HFFc6 (cell line): ENCODE results near the gene LRRC4B. TPM values are rescaled to one million over a fixed set of nuclear protein-coding genes. Genes with fewer than 3 reads are reported as not detected.

ENCODE experiments used
- DNase-seq: peaks from one replicate; pipeline ENCODE4 v3.0.0-alpha.2; 2018
- H3K27ac Mint-ChIP-seq: 2 replicates; pipeline ENCODE4 v1.8.0; 2020; ENCODE audit warnings: mild to moderate bottlenecking, mixed read lengths
- H3K27me3 Mint-ChIP-seq: 2 replicates; pipeline ENCODE4 v1.8.0; 2021; ENCODE audit warnings: mild to moderate bottlenecking, moderate library complexity, mixed read lengths; ENCODE audit not compliant: insufficient read depth
- H3K36me3 Mint-ChIP-seq: 2 replicates; pipeline ENCODE4 v1.8.0; 2021; ENCODE audit warnings: low read depth, mixed read lengths
- H3K4me1 Mint-ChIP-seq: 2 replicates; pipeline ENCODE4 v1.8.0; 2020; ENCODE audit warnings: low read depth, mixed read lengths
- H3K4me3 Mint-ChIP-seq: 2 replicates; pipeline ENCODE4 v1.8.0; 2020; ENCODE audit warnings: mild to moderate bottlenecking, moderate library complexity, mixed read lengths
- H3K9me3 Mint-ChIP-seq: 2 replicates; pipeline ENCODE4 v1.8.0; 2020; ENCODE audit warnings: mild to moderate bottlenecking, mixed read lengths
- total RNA-seq, 6 experiments: library from RNA; stranded (reverse); fragmentation: NEBNext Ultra II Directional; extraction: Animal tissue kit (Norgen Biotek cat#: 25700); gene quantifications; 2 replicates in 1 of 6; 3 replicates in 5 of 6; pipeline ENCODE4 v1.2.3, GENCODE V29; 2021
- TF ChIP-seq, protein P1 (sequence below): fragments of 200-600 bp; sonication (generic); IDR thresholded peaks from 2 replicates; pipeline ENCODE4 v1.5.0; 2021; ENCODE audit warnings: antibody characterized with exemption, mild to moderate bottlenecking

Gene LRRC4B
- total RNA-seq, 6 experiments from 2014 or later = 0.07 to 0.14 (median 0.08) TPM

DNA sequence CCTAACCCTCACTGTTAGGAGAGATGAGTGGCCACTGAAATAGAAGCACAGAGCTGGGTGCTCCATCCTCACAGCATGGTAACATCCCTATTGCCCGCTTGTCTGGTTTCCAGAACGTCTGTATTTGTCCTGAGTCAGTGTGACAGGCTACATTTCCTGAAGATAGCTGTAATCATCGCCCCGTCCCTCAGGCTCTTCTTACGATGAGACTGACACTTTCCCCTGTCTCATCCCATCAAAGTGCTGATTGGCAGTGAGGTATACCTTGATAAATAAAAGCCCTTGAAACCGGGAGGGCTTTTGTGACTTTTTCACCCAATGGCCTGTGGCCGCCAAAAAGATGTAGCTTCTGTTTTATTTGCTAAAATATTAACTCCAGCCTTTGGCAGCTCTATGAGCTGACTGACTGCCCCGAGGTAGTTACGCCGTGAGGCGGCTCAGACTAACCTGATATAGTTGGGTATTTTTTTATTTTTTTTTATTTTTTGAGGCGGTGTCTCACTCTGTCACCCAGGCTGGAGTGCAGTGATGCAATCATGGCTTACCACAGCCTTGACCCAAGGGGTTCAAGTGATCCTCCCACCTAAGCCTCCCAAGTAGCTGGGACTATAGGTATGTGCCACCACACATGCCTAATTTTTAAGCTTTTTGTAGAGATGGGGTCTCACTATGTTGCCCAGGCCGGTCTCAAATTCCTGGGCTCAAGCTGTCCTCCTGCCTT, 5.7 kb upstream of the LRRC4B start:
- H3K4me1 Mint-ChIP-seq = no peaks in the 10 kb centered on the region
- no peak overlapping the region for H3K27ac Mint-ChIP-seq

DNA sequence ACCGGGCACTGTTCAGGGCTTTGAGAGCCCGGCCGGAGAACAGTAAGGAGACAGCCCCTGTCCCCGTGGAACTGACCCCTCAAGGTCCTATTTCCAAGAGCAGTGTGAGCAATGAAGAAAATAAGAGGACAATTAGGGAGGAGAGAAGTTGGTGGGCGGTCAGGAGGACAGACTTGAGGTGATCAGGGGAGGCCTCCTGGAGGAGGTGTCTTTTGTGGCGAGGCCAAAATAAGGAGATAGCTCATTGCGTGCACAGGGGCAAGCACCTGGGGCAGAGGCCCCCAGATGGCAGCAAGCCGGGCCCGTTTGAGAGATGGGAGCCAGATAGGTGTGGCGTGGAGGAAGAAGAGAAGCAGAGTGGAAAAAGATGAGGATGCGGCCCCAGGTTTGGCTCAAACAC, 2.8 kb upstream of the LRRC4B start:
- DNase-seq = no peak
- no peak overlapping the region for H3K4me3 Mint-ChIP-seq
- no peaks in the 10 kb centered on the region for H3K4me1 Mint-ChIP-seq
- H3K27me3 Mint-ChIP-seq = peaks cover 27% of the 10 kb centered on the region
- no peaks in the 10 kb centered on the region for H3K36me3 Mint-ChIP-seq
- no peaks in the 10 kb centered on the region for H3K9me3 Mint-ChIP-seq
- TF ChIP-seq, protein P1, sequence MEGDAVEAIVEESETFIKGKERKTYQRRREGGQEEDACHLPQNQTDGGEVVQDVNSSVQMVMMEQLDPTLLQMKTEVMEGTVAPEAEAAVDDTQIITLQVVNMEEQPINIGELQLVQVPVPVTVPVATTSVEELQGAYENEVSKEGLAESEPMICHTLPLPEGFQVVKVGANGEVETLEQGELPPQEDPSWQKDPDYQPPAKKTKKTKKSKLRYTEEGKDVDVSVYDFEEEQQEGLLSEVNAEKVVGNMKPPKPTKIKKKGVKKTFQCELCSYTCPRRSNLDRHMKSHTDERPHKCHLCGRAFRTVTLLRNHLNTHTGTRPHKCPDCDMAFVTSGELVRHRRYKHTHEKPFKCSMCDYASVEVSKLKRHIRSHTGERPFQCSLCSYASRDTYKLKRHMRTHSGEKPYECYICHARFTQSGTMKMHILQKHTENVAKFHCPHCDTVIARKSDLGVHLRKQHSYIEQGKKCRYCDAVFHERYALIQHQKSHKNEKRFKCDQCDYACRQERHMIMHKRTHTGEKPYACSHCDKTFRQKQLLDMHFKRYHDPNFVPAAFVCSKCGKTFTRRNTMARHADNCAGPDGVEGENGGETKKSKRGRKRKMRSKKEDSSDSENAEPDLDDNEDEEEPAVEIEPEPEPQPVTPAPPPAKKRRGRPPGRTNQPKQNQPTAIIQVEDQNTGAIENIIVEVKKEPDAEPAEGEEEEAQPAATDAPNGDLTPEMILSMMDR = no peak
- no peak overlapping the region for H3K27ac Mint-ChIP-seq

More for the DNA sequence above, 5.7 kb upstream of the LRRC4B start:
- H3K36me3 Mint-ChIP-seq = no peaks in the 10 kb centered on the region
- DNase-seq = no peak
- H3K4me3 Mint-ChIP-seq = no peak overlapping the region
- no peaks in the 10 kb centered on the region for H3K9me3 Mint-ChIP-seq
- peaks cover 34% of the 10 kb centered on the region for H3K27me3 Mint-ChIP-seq
- TF ChIP-seq, protein P1 = no peak

DNA sequence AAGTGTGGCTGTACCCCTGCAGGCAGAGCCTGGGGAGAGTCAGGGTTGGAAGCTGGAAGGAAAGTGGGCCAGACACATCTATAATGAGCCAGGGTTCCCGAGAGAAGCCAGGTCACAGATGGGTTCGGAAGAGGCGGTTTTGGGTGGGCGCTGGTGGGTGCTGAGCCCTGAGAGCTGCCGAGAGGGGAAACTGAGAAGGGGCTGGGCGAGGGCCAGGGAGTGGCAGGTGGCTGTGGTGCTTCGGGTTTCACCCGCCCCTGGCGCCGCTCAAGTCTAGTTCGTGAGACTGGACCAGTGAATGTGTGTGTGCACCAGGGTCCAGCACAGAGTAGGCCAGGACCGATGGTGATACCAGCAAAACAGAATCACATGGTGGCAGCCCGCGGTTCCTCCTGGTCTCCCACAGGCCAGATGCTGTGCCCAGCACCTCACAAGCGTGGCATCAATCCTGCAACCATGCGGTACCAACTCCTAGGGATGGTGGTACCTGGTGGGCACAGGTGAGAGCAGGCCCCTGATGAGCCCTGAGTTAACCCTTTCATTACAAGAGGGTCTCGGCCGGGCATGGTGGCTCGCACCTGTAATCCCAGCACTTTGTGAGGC, 1.8 kb upstream of the LRRC4B start:
- Mint-ChIP-seq H3K27ac (no peak overlapping the region), H3K9me3 (no peaks in the 10 kb centered on the region), H3K36me3 (no peaks in the 10 kb centered on the region), H3K4me3 (no peak overlapping the region), H3K4me1 (no peaks in the 10 kb centered on the region), H3K27me3 (peaks cover 36% of the 10 kb centered on the region)
- TF ChIP-seq, protein P1 = no peak
- no peak for DNase-seq

DNA sequence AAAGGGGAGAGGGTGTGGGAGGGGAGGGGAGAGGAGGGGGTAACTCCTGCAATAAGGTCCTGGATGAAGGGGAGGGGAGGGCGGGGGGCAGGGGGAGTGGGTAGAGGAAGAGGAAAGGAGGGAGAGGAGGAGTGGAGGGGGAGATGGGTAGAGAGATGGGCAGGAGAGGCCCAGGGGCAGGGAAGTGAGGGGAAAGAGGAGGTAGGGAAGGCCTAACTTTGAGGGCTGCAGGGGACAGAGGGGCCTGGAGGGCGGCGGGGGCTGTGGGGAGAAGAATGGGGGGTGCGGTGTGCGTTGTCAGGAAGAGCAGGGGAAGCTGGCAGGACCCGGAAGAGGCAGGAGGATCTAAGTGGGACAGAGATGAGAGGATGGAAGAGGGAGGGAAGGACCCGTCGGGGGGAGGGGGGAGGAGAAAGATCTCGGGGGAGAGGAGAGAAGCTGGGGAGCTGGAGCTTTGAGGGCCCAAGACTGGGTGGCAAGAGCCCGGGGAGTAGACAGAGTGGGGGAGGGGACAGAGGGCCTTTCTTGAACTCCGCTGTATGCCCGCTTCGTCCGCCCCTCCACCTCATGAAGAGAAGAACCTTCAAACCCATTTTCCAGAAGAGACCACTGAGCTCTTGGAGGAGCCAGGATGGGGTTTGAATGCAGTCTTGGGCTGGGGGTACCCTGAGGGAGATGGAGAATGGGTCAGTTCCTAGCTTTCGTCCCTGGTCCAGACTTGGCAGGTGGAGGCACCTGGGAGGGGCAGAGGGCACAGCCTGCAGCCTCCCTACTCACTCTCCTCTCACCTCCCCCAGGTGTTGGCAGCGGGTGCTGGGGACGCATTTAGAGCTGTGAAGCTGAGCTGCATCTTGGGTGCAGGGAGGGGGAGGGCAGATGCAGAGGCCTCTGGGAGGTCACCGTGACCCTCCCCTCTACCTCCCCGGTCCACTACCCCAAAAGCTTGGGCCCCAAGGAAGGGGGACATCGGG, 778 bp upstream of the LRRC4B start:
- TF ChIP-seq, protein P1 = no peak
- Mint-ChIP-seq H3K9me3 (no peaks in the 10 kb centered on the region), H3K4me1 (no peaks in the 10 kb centered on the region), H3K27me3 (peaks cover 33% of the 10 kb centered on the region), H3K27ac (no peak overlapping the region), H3K36me3 (no peaks in the 10 kb centered on the region), H3K4me3 (no peak overlapping the region)
- DNase-seq = no peak

DNA sequence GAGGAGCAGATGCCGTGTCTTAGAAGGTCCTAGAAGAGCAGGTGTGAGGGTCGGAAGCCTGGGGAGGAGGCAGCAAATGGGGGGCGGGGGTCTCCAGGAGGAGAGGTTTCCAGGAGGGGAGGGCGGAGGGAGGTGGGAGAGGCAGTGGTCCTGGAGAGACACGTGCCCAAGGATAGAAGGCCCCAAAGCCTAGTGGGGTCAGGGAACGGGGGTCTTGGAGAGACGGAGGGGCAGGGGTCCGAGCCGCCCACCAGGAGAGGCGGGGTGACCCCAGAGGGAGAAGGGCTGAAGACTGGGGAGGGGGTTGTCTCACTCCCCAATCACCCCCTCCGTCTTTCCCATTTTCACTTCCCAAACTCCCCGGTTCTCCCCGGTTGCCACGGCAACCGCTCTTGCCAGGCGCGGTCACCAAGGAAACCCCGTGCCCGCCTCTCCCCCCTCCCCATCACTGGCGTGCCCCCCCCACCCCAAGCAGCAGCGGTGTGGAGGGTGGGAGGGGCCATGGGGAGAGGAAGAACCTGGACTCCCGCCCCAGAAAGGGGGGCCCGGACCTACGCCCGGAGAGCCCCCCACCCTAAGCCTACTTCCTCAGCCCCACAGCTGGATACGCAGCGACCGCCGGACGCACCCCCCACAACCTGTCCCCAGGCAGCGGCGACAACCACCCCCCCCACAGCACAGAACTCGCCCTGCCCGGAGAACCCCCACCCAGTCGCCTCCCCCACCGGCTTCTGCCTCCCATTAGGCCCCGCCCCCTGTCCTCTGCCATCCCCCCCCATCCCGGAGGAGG, 988 bp downstream of the LRRC4B start:
- Mint-ChIP-seq H3K4me1 (no peaks in the 10 kb centered on the region), H3K27me3 (peaks cover 32% of the 10 kb centered on the region), H3K36me3 (no peaks in the 10 kb centered on the region), H3K27ac (no peak overlapping the region), H3K4me3 (no peak overlapping the region), H3K9me3 (no peaks in the 10 kb centered on the region)
- DNase-seq = no peak
- TF ChIP-seq, protein P1 = no peak
